ENCODE measurements around the gene ASAP3.

ASAP3 gene

GRCh38 chr1:23437355-23437664, 46.7 kb downstream of the ASAP3 start:
- no peak for DNase-seq (ENCODE audit: low spot score)
- no peak for TF ChIP-seq CTCF (IDR thresholded peaks at IDR 0.05; ENCODE audit: borderline replicate concordance, control extremely low read depth, extremely low read depth, insufficient read depth, missing control alignments)
- in situ Hi-C loops (cut with MboI; ENCODE audit: low sequenced_read_pairs, unreplicated experiment), result no loop called here

GRCh38 chr1:23436520-23437354, 47.2 kb downstream of the ASAP3 start:
- no peak for TF ChIP-seq CTCF (IDR thresholded peaks at IDR 0.05; ENCODE audit: borderline replicate concordance, control extremely low read depth, extremely low read depth, insufficient read depth, missing control alignments)
- in situ Hi-C loops (cut with MboI; ENCODE audit: low sequenced_read_pairs, unreplicated experiment), result no loop called here
- no peak for DNase-seq (ENCODE audit: low spot score)

- in situ Hi-C loops (cut with MboI; ENCODE audit: low sequenced_read_pairs, unreplicated experiment), result no loop called here
- no peak for DNase-seq (ENCODE audit: low spot score)
- no peak for TF ChIP-seq CTCF (IDR thresholded peaks at IDR 0.05; ENCODE audit: borderline replicate concordance, control extremely low read depth, extremely low read depth, insufficient read depth, missing control alignments)
Measured at GRCh38 chr1:23434260-23434775, 49.7 kb downstream of the ASAP3 start.

- no peak for TF ChIP-seq CTCF (IDR thresholded peaks at IDR 0.05; ENCODE audit: borderline replicate concordance, control extremely low read depth, extremely low read depth, insufficient read depth, missing control alignments)
- in situ Hi-C loops (cut with MboI; ENCODE audit: low sequenced_read_pairs, unreplicated experiment), result no loop called here
- DNase-seq (ENCODE audit: low spot score), result no peak
Measured at GRCh38 chr1:23433122-23433521, 50.9 kb downstream of the ASAP3 start.

GRCh38 chr1:23431431-23431830, 52.5 kb downstream of the ASAP3 start:
- TF ChIP-seq CTCF (IDR thresholded peaks at IDR 0.05; ENCODE audit: borderline replicate concordance, control extremely low read depth, extremely low read depth, insufficient read depth, missing control alignments), result no peak
- in situ Hi-C loops (cut with MboI; ENCODE audit: low sequenced_read_pairs, unreplicated experiment), result no loop called here
- no peak for DNase-seq (ENCODE audit: low spot score)

- no peak for DNase-seq (ENCODE audit: low spot score)
- no peak for TF ChIP-seq CTCF (IDR thresholded peaks at IDR 0.05; ENCODE audit: borderline replicate concordance, control extremely low read depth, extremely low read depth, insufficient read depth, missing control alignments)
- in situ Hi-C loops (cut with MboI; ENCODE audit: low sequenced_read_pairs, unreplicated experiment), result no loop called here
Measured at GRCh38 chr1:23430803-23431202, 53.2 kb downstream of the ASAP3 start.
